HepG2 (cell line): ENCODE measurements around the gene IGSF21. TPM values are rescaled to one million over a fixed set of nuclear protein-coding genes. Genes with fewer than 3 reads are reported as not detected.

Experiments
- CENPX ChIP-seq: sonication (generic); formaldehyde crosslinking; IDR thresholded peaks from 2 replicates; pipeline ENCODE4 v1.9.0; 2021; ENCODE audit warnings: mild to moderate bottlenecking, missing genetic modification reagents, moderate library complexity
- DBP ChIP-seq: sonication (generic); formaldehyde crosslinking; IDR thresholded peaks from 2 replicates; pipeline ENCODE4 v1.4.0; 2020; ENCODE audit warnings: missing genetic modification reagents; ENCODE audit errors: not compliant biosample characterization
- ESRRA ChIP-seq: sonication (generic); formaldehyde crosslinking; IDR thresholded peaks from 2 replicates; pipeline ENCODE4 v1.5.1; 2020; ENCODE audit warnings: mild to moderate bottlenecking, low read depth, missing genetic modification reagents
- HNF4A ChIP-seq: sonication (generic); formaldehyde crosslinking; IDR thresholded peaks from 2 replicates; pipeline ENCODE4 v1.4.0; 2020; ENCODE audit warnings: missing genetic modification reagents
- KDM6A ChIP-seq: IDR thresholded peaks from 2 replicates; pipeline ENCODE4 v1.6.1; 2016; ENCODE audit warnings: low read depth
- KLF15 ChIP-seq: sonication (generic); formaldehyde crosslinking; IDR thresholded peaks from 2 replicates; pipeline ENCODE4 v1.8.1; 2023; ENCODE audit warnings: borderline replicate concordance, mild to moderate bottlenecking, inconsistent platforms, missing genetic modification reagents, mixed read lengths
- MED13 ChIP-seq: sonication (generic); formaldehyde crosslinking; IDR thresholded peaks from 2 replicates; pipeline ENCODE4 v1.5.0; 2020; ENCODE audit warnings: missing genetic modification reagents
- NCOA1 ChIP-seq: sonication (generic); formaldehyde crosslinking; IDR thresholded peaks from 2 replicates; pipeline ENCODE4 v1.9.0; 2021; ENCODE audit warnings: missing genetic modification reagents
- PPARG ChIP-seq: conservative IDR thresholded peaks from 2 replicates; pipeline ENCODE4 v1.6.1; 2016; ENCODE audit warnings: missing biosample characterization, missing genetic modification reagents
- RAD21 ChIP-seq: fragments of 450-650 bp; formaldehyde crosslinking; IDR thresholded peaks from 2 replicates; pipeline ENCODE4 v1.5.0; 2020; ENCODE audit warnings: mild to moderate bottlenecking
- THAP11 ChIP-seq: IDR thresholded peaks from 2 replicates; pipeline ENCODE4 v1.6.1; 2016; ENCODE audit warnings: missing biosample characterization, missing genetic modification reagents
- XBP1 ChIP-seq: sonication (generic); formaldehyde crosslinking; IDR thresholded peaks from 2 replicates; pipeline ENCODE4 v1.5.0; 2020; ENCODE audit warnings: missing genetic modification reagents
- ZKSCAN1 ChIP-seq: fragments of 150-350 bp; IDR thresholded peaks from 2 replicates; pipeline ENCODE4 v1.6.1; 2014; ENCODE audit warnings: low read length
- ZNF101 ChIP-seq: sonication (generic); formaldehyde crosslinking; IDR thresholded peaks from 2 replicates; pipeline ENCODE4 v1.4.0; 2020; ENCODE audit warnings: mild to moderate bottlenecking, low read depth, missing genetic modification reagents, borderline replicate concordance
- ZNF142 ChIP-seq: sonication (generic); formaldehyde crosslinking; IDR thresholded peaks from 2 replicates; pipeline ENCODE4 v1.4.0; 2020; ENCODE audit warnings: missing genetic modification reagents
- ZNF343 ChIP-seq: sonication (generic); formaldehyde crosslinking; IDR thresholded peaks from 2 replicates; pipeline ENCODE4 v1.4.0; 2020; ENCODE audit warnings: mild to moderate bottlenecking, missing genetic modification reagents
- ZNF44 ChIP-seq: sonication (generic); formaldehyde crosslinking; IDR thresholded peaks from 2 replicates; pipeline ENCODE4 v1.5.1; 2020; ENCODE audit warnings: mild to moderate bottlenecking, missing genetic modification reagents
- ZNF652 ChIP-seq: IDR thresholded peaks from 2 replicates; pipeline ENCODE4 v1.6.1; 2016; ENCODE audit warnings: low read depth, borderline replicate concordance
- ZNF773 ChIP-seq: sonication (generic); formaldehyde crosslinking; IDR thresholded peaks from 2 replicates; pipeline ENCODE4 v1.4.0; 2020; ENCODE audit warnings: missing genetic modification reagents, borderline replicate concordance
- polyA plus RNA-seq, 8 experiments: library from polyadenylated mRNA; depleted of rRNA in 3 of 8; stranded (reverse) in 7 of 8; unstranded in 1 of 8; fragments of >200 nt; fragmentation: Illumina TruSeq in 4 of 8; extraction: Trizol in 4 of 8; gene quantifications; 2 replicates each; pipeline versions ENCODE4 v1.2.1 to v1.2.3, GENCODE V29; 2011 to 2016; ENCODE audit warnings: low read depth in 4 of 8, missing spikeins in 1 of 8, mixed read lengths in 1 of 8; ENCODE audit not compliant: insufficient read depth in 1 of 8
- total RNA-seq, 5 experiments: library from RNA; depleted of rRNA; stranded (reverse); fragments of >200 nt; fragmentation: Illumina TruSeq; extraction: Trizol; gene quantifications; 2 replicates each; pipeline ENCODE4 v1.2.3, GENCODE V29; 2016; ENCODE audit warnings: low read depth in 1 of 5
- TF ChIP-seq, protein P1 (sequence below): sonication (generic); formaldehyde crosslinking; IDR thresholded peaks from 2 replicates; pipeline ENCODE4 v1.4.0; 2020; ENCODE audit warnings: missing genetic modification reagents
- TF ChIP-seq, protein P2 (sequence below): sonication (generic); formaldehyde crosslinking; IDR thresholded peaks from 2 replicates; pipeline ENCODE4 v1.9.0; 2021; ENCODE audit warnings: missing genetic modification reagents, borderline replicate concordance

Gene IGSF21
- total and polyA plus RNA-seq, 2 of the 13 experiments (the other 11 are each of a cell fraction or from before 2014, with no cell fraction given) = not detected

GRCh38 chr1:18316764-18317163 is 209.2 kb downstream of the IGSF21 start (continued):
- peak; percentile 44; the same call in 1 of the 2 replicates for TF ChIP-seq KDM6A (CRISPR knock-in tag)
- no peak for TF ChIP-seq MED13 (CRISPR knock-in tag)
- peak; percentile 53 for TF ChIP-seq HNF4A (CRISPR knock-in tag)
- no peak for TF ChIP-seq ZNF652 (CRISPR knock-in tag)
- TF ChIP-seq DBP (CRISPR knock-in tag) = no peak
- TF ChIP-seq ZNF343 (CRISPR knock-in tag) = no peak
- no peak for TF ChIP-seq CENPX (CRISPR knock-in tag)
- no peak for TF ChIP-seq KLF15 (CRISPR knock-in tag)
- TF ChIP-seq PPARG = no peak
- no peak for TF ChIP-seq ZNF142
- TF ChIP-seq, protein P1, sequence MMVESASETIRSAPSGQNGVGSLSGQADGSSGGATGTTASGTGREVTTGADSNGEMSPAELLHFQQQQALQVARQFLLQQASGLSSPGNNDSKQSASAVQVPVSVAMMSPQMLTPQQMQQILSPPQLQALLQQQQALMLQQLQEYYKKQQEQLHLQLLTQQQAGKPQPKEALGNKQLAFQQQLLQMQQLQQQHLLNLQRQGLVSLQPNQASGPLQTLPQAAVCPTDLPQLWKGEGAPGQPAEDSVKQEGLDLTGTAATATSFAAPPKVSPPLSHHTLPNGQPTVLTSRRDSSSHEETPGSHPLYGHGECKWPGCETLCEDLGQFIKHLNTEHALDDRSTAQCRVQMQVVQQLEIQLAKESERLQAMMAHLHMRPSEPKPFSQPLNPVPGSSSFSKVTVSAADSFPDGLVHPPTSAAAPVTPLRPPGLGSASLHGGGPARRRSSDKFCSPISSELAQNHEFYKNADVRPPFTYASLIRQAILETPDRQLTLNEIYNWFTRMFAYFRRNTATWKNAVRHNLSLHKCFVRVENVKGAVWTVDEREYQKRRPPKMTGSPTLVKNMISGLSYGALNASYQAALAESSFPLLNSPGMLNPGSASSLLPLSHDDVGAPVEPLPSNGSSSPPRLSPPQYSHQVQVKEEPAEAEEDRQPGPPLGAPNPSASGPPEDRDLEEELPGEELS = peak; percentile 90
- peak; percentile 20; the same call in 1 of the 2 replicates for TF ChIP-seq ESRRA (CRISPR knock-in tag)
- TF ChIP-seq XBP1 (CRISPR knock-in tag) = no peak
- no peak for TF ChIP-seq RAD21 (CRISPR knock-in tag)
- TF ChIP-seq ZNF101 = no peak
- no peak for TF ChIP-seq ZNF773 (CRISPR knock-in tag)
- 0 out of 2 replicates have a peak, but pooled peaks have one; percentile 12 for TF ChIP-seq ZKSCAN1
- TF ChIP-seq, protein P2, sequence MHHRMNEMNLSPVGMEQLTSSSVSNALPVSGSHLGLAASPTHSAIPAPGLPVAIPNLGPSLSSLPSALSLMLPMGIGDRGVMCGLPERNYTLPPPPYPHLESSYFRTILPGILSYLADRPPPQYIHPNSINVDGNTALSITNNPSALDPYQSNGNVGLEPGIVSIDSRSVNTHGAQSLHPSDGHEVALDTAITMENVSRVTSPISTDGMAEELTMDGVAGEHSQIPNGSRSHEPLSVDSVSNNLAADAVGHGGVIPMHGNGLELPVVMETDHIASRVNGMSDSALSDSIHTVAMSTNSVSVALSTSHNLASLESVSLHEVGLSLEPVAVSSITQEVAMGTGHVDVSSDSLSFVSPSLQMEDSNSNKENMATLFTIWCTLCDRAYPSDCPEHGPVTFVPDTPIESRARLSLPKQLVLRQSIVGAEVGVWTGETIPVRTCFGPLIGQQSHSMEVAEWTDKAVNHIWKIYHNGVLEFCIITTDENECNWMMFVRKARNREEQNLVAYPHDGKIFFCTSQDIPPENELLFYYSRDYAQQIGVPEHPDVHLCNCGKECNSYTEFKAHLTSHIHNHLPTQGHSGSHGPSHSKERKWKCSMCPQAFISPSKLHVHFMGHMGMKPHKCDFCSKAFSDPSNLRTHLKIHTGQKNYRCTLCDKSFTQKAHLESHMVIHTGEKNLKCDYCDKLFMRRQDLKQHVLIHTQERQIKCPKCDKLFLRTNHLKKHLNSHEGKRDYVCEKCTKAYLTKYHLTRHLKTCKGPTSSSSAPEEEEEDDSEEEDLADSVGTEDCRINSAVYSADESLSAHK (CRISPR knock-in tag) = no peak
- peak; percentile 15; the same call in 1 of the 2 replicates for TF ChIP-seq THAP11
- no peak for TF ChIP-seq ZNF44 (CRISPR knock-in tag)
- no peak for TF ChIP-seq NCOA1
